B cell (primary cell): ENCODE measurements around the gene POLR1E.

Experiments
- EZH2 ChIP-seq: IDR thresholded peaks from 2 replicates; pipeline ENCODE4 v1.6.1; 2012; ENCODE audit warnings: borderline replicate concordance, low read depth, mild to moderate bottlenecking, moderate library complexity, low read length; ENCODE audit not compliant: insufficient read depth, poor library complexity, severe bottlenecking
- TF ChIP-seq, protein P1 (sequence below): fragments of 200-600 bp; IDR thresholded peaks from one replicate; pipeline ENCODE4 v1.8.0; 2022; ENCODE audit warnings: antibody characterized with exemption, mild to moderate bottlenecking

DNA sequence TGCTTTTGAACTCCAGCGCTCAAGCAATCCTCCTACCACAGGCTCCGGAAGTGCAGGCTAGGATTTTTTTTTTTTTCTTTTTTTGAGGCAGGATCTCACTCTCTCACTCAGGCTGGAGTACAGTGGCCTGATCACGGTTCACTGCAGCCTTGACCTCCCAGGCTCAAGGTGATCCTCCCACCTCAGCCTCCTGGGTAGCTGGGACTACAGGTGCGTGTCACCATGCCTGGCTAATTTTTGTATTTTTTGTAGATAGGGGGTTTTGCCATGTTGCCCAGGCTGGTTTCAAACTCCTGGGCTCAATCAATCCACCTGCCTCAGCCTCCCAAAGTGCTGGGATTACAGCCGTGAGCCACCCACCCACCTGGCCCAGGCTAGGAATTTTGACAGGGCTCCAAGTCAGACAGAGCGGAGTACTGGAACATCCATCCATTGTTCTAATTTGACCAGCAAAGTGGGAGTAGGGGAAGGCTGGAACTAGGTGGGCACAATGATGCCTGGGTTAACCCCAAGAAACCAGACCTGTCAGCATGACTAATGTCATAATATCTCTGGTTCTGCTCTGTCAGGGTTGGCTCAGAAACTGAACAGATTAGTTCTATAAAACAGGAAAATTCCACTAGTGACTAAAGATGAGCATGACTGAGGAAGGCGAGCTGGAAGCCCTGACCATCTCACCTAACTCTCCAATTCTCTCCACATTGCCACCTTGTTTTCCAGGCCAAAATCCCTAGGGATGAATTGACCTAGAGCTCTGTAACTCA lies 29.7 kb upstream of the POLR1E start:
- TF ChIP-seq, protein P1, sequence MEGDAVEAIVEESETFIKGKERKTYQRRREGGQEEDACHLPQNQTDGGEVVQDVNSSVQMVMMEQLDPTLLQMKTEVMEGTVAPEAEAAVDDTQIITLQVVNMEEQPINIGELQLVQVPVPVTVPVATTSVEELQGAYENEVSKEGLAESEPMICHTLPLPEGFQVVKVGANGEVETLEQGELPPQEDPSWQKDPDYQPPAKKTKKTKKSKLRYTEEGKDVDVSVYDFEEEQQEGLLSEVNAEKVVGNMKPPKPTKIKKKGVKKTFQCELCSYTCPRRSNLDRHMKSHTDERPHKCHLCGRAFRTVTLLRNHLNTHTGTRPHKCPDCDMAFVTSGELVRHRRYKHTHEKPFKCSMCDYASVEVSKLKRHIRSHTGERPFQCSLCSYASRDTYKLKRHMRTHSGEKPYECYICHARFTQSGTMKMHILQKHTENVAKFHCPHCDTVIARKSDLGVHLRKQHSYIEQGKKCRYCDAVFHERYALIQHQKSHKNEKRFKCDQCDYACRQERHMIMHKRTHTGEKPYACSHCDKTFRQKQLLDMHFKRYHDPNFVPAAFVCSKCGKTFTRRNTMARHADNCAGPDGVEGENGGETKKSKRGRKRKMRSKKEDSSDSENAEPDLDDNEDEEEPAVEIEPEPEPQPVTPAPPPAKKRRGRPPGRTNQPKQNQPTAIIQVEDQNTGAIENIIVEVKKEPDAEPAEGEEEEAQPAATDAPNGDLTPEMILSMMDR, result no peak
- no peak for TF ChIP-seq EZH2
